Neutrophil (primary cell): ENCODE data around the gene PRR35.

Experiments used
- H3K27ac ChIP-seq: fragments of 200-600 bp; sonication (generic); 2 replicates; pipeline ENCODE4 v1.5.1; 2016; ENCODE audit warnings: mild to moderate bottlenecking, moderate library complexity
- H3K27me3 ChIP-seq: fragments of 200-600 bp; sonication (generic); 2 replicates; pipeline ENCODE4 v1.6.0; 2016; ENCODE audit warnings: mild to moderate bottlenecking
- H3K36me3 ChIP-seq: fragments of 200-600 bp; sonication (generic); 2 replicates; pipeline ENCODE4 v1.5.1; 2017
- H3K4me1 ChIP-seq, 2 experiments: fragments of 200-600 bp in 1 of 2; sonication (generic) in 1 of 2; 1 replicate in 1 of 2; 2 replicates in 1 of 2; pipeline versions ENCODE4 v1.5.1 to v1.6.1; 2013 to 2016; ENCODE audit warnings: low read depth in 1 of 2, low read length in 1 of 2, mild to moderate bottlenecking in 1 of 2, moderate library complexity in 1 of 2; ENCODE audit not compliant: control insufficient read depth in 1 of 2, insufficient read depth in 1 of 2
- H3K4me3 ChIP-seq, 2 experiments: fragments of 200-600 bp in 1 of 2; sonication (generic) in 1 of 2; 1 replicate in 1 of 2; 2 replicates in 1 of 2; pipeline ENCODE4 v1.5.1; 2013 to 2016; ENCODE audit warnings: low read depth in 1 of 2, low read length in 1 of 2, mild to moderate bottlenecking in 1 of 2, moderate library complexity in 1 of 2
- H3K9me3 ChIP-seq: fragments of 200-600 bp; sonication (generic); 2 replicates; pipeline ENCODE4 v1.5.1; 2016
- CTCF ChIP-seq: fragments of 200-600 bp; sonication (generic); IDR thresholded peaks from 2 replicates; pipeline ENCODE4 v1.5.1; 2016; ENCODE audit warnings: antibody characterized with exemption

PRR35 gene

GRCh38 chr16:598823-599739 lies 38.9 kb downstream of the PRR35 start:
- no peaks in the 10 kb centered on the region for H3K27me3 ChIP-seq
- H3K36me3 ChIP-seq: peaks cover 17% of the 10 kb centered on the region
- no peaks in the 10 kb centered on the region for H3K9me3 ChIP-seq
- H3K4me1 ChIP-seq: peaks cover 29 to 31% of the 10 kb centered on the region in 2 experiments
- H3K4me3 ChIP-seq: no peak overlapping the region
- no peak overlapping the region for H3K27ac ChIP-seq
- TF ChIP-seq CTCF: no peak

- Histone ChIP-seq H3K27ac (peak overlapping the region; percentile 1), H3K9me3 (no peaks in the 10 kb centered on the region), H3K27me3 (no peaks in the 10 kb centered on the region), H3K4me1 (peaks cover 14 to 15% of the 10 kb centered on the region in 2 experiments), H3K36me3 (peaks cover 17% of the 10 kb centered on the region), H3K4me3 (no peak overlapping the region)
- TF ChIP-seq CTCF: no peak
Observed at GRCh38 chr16:600781-601180, 40.6 kb downstream of the PRR35 start.

GRCh38 chr16:603933-604332 lies 43.7 kb downstream of the PRR35 start:
- no peaks in the 10 kb centered on the region for H3K27me3 ChIP-seq
- H3K36me3 ChIP-seq: peaks cover 14% of the 10 kb centered on the region
- no peak for TF ChIP-seq CTCF

GRCh38 chr16:606656-607307 lies 46.6 kb downstream of the PRR35 start:
- Histone ChIP-seq H3K36me3 (no peaks in the 10 kb centered on the region), H3K9me3 (no peaks in the 10 kb centered on the region), H3K4me1 (no peaks in the 10 kb centered on the region), H3K4me3 (no peak overlapping the region), H3K27me3 (no peaks in the 10 kb centered on the region), H3K27ac (no peak overlapping the region)
- TF ChIP-seq CTCF: no peak

More at GRCh38 chr16:603933-604332, 43.7 kb downstream of the PRR35 start:
- H3K4me3 ChIP-seq: no peak overlapping the region
- no peak overlapping the region for H3K27ac ChIP-seq
- no peaks in the 10 kb centered on the region for H3K9me3 ChIP-seq
- no peaks in the 10 kb centered on the region for H3K4me1 ChIP-seq

GRCh38 chr16:608019-608418 lies 47.8 kb downstream of the PRR35 start:
- no peak for TF ChIP-seq CTCF
- no peaks in the 10 kb centered on the region for H3K27me3 ChIP-seq

More at GRCh38 chr16:608019-608418, 47.8 kb downstream of the PRR35 start:
- Histone ChIP-seq H3K36me3 (no peaks in the 10 kb centered on the region), H3K9me3 (no peaks in the 10 kb centered on the region), H3K4me3 (no peak overlapping the region), H3K4me1 (no peaks in the 10 kb centered on the region), H3K27ac (no peak overlapping the region)
